Astrocyte of the hippocampus (primary cell): ENCODE results near the gene ZNF70.

ENCODE experiments used
- DNase-seq: peaks from one replicate; pipeline ENCODE4 v3.0.0; 2011; ENCODE audit warnings: low read depth, low spot score

The ZNF70 gene

DNA sequence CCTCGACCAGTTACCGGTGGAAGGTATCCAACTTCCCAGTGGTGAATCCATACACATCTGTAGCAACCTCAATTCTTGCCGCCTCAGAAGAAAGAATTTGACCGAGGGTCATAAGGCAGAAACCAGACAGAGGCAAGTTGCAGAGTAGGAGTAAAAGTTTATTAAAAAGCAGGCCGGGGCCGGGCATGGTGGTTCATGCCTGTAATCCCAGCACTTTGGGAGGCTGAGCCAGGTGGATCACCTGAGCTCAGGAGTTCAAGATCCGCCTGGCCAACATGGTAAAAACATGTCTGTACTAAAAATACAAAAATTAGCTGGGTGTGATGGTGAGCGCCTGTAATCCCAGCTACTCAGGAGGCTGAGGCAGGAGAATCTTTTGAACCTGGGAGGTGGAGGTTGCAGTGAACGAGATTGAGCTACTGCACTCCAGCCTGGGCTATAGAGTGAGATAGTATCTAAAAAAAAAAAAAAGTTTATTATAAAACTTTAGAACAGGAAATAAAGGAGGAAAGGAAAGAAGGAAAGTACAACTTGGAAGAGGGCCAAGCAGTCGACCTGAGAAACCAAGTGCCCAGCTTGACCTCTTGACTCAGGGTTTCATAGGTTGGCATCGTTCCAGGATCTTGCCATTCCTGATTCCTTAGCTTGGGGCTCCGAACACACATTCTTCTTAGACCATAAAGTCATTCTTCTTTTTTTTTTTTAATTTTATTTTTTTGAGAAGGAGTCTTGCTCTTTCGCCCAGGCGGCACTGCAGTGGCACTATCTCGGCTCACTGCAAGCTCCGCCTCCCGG, 32.3 kb downstream of the ZNF70 start:
- DNase-seq = no peak

GRCh38 chr22:23716811-23717801, 33.8 kb downstream of the ZNF70 start:
- peak; percentile 94 for DNase-seq

GRCh38 chr22:23715806-23716375, 35.0 kb downstream of the ZNF70 start:
- no peak for DNase-seq

GRCh38 chr22:23714596-23715578, 36.0 kb downstream of the ZNF70 start:
- no peak for DNase-seq

- DNase-seq = no peak
Measured at GRCh38 chr22:23713696-23714595, 37.0 kb downstream of the ZNF70 start.

DNA sequence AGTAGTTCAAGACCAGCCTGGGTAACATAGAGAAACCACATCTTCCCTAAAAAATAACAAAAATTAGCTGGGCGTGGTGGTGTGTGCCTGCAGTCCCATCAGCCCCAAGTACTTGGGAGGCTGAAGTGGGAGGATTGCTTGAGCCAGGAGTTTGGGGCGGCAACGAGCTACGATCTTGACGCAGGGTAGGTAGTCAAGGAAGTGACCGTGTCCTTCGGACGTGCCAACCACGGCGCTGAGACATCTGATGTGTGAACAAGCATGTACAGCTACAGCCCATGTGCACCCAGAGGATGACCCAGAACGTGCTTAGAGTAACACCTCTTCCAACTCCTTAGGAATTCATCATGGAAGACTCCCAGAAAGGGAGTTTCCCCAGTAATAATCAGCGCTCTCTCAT, 38.7 kb downstream of the ZNF70 start:
- DNase-seq = no peak

- DNase-seq = peak; percentile 35
Measured at GRCh38 chr22:23709107-23709506, 41.8 kb downstream of the ZNF70 start.

DNA sequence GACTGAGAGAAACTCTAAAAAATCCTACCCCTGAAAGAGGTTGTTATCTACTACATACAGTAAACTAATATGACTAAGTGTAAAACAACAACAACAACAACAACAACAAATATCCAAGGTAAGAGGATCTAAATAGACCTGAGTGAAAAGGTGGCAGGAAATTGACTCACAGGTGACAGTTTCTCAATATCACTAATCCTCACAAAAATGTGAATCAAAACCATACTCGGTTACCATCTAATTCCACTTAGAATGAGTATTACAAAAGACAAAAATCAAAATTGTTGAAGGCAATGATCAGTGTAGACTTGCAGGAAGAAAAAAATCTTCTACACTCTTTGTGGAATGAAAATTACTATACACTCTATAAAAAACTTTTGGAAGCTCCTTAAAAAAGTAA, 42.6 kb downstream of the ZNF70 start:
- no peak for DNase-seq

GRCh38 chr22:23705358-23705757, 45.6 kb downstream of the ZNF70 start:
- no peak for DNase-seq

- DNase-seq = no peak
Measured at GRCh38 chr22:23704829-23705228, 46.1 kb downstream of the ZNF70 start.

- no peak for DNase-seq
Measured at GRCh38 chr22:23704062-23704461, 46.9 kb downstream of the ZNF70 start.

- DNase-seq = no peak
Measured at GRCh38 chr22:23700706-23701105, 50.2 kb downstream of the ZNF70 start.

DNA sequence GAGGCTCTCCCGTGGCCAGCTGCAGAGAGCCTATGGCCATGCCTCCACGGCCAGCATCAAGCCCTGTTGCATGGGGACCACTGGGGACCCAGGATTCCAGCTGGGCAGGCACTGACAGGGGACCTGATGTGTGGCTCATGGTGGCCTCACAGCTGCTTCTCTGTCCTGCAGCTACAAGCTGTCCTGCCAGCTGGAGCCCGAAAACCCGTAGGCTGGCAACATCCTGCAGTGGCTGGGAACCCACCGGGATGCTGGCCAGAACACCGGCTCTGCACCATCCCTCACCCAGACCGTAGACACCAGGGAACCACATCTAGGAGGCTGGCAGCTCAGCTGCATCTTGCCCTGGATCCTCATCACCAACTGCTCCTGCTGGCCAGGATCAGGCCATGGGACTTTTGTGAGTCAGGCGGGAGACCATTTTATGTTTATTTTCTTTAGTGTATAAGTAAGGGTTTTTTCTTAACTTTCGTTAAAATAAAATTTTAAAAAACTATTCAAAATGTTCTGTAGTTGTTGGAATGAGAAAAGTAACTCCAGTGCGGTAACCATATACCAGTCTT, 52.2 kb downstream of the ZNF70 start:
- DNase-seq = no peak

GRCh38 chr22:23698094-23698493, 52.8 kb downstream of the ZNF70 start:
- DNase-seq = no peak

GRCh38 chr22:23697031-23697970, 53.6 kb downstream of the ZNF70 start:
- DNase-seq = no peak

GRCh38 chr22:23696326-23696851, 54.5 kb downstream of the ZNF70 start:
- DNase-seq = peak; percentile 44

DNA sequence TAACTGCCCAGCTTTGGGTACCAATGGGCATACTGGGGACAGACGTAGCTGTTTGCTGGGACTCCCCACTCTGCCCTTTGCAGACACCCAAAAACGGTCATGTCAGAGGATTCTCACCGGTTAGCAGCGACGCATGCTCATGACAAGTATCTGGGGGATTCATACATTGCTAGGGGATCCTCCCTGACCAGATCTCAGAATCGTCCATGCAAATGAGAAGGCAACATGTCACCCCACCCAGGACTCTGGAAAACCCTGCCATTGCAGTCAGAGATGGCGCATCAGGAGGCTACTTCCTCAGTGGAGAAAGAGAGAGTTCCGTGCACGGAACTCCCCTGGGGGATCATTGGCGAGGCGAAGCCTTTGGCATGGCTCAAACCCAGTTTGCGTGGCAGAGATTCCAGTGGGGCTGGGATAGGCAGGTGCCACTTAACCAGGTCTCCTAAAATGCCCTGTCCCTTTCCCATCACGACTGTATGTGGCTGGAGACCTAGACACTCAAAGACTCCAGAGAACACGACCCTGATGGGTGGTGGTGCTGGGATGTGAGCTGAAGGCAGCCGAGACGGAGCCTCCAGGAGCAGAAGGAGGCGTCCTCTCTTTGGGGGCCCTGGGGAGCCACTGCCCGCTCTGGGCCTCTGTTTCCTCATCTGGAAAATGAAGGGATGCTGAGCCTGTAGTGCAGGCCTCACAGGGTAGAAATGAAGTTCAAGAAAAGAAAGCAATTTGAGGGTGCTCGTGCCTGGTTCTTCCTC, 55.2 kb downstream of the ZNF70 start:
- DNase-seq = no peak

DNA sequence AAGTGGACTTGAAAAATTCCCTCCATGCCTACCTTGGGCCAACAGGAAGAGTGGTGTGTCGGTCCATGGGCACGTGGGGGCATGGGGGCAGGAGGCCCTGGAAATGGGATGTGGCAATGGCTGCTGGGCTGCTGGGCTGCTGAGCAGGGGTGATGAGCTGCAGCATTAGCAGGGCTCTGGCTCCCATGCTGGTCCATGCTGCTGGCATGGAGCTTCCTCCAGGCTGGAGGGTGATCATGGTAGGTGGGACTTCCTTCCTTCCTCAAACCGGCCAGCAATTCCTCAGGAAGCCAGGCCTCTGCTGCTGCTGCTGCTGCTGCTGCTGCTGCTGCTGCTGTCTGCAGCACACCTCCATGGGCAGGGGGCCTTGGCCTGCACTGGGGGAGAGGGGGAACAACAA, 55.8 kb downstream of the ZNF70 start:
- DNase-seq = no peak
